SU-DHL-6 (cell line): ENCODE results near the gene MAP4K3.

Experiments
- EZH2phosphoT487 ChIP-seq: fragments of 200-600 bp; sonication (generic), shearing (Covaris generic); conservative IDR thresholded peaks from 2 replicates; pipeline ENCODE4 v1.6.1; 2018; ENCODE audit warnings: mild to moderate bottlenecking, antibody characterized with exemption, low read length, moderate library complexity, mixed read lengths
- TF ChIP-seq, protein P1 (sequence below): fragments of 200-600 bp; sonication (generic); IDR thresholded peaks from one replicate; pipeline ENCODE4 v1.5.1; 2017; ENCODE audit warnings: antibody characterized with exemption, mild to moderate bottlenecking, low read length, moderate library complexity; ENCODE audit not compliant: insufficient read depth, poor library complexity, severe bottlenecking

DNA sequence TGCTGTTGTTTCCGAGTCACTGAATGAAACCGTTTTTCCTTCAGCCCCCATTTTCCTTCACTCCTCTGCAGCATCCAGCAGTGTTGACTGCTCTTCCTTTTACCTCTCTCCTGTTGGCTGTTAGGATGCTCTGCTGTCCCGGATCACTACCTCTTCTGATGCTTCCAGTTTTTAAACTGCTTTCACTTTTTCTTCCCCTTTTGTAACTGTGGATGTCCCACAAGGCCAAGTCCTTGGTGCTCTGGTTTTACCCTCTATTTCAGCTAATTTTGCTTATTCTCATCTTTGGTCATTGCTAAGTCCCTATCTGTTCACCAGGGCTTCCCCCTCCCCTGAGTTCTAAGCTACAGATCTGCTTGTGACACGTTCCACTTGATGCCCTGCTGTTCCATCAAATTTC is 39.4 kb upstream of the MAP4K3 start:
- TF ChIP-seq, protein P1, sequence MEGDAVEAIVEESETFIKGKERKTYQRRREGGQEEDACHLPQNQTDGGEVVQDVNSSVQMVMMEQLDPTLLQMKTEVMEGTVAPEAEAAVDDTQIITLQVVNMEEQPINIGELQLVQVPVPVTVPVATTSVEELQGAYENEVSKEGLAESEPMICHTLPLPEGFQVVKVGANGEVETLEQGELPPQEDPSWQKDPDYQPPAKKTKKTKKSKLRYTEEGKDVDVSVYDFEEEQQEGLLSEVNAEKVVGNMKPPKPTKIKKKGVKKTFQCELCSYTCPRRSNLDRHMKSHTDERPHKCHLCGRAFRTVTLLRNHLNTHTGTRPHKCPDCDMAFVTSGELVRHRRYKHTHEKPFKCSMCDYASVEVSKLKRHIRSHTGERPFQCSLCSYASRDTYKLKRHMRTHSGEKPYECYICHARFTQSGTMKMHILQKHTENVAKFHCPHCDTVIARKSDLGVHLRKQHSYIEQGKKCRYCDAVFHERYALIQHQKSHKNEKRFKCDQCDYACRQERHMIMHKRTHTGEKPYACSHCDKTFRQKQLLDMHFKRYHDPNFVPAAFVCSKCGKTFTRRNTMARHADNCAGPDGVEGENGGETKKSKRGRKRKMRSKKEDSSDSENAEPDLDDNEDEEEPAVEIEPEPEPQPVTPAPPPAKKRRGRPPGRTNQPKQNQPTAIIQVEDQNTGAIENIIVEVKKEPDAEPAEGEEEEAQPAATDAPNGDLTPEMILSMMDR = no peak
- no peak for TF ChIP-seq EZH2phosphoT487
